GM10266 (cell line): ENCODE measurements around the gene ANTXR1.

ENCODE experiments used
- DNase-seq: peaks from one replicate; pipeline ENCODE4 v3.0.0; 2012; ENCODE audit errors: extremely low spot score
- CTCF ChIP-seq: IDR thresholded peaks from 2 replicates; pipeline ENCODE4 v1.5.1; 2012; ENCODE audit warnings: mild to moderate bottlenecking, low read depth; ENCODE audit not compliant: control insufficient read depth, insufficient read depth; ENCODE audit errors: missing control alignments

ANTXR1 gene

DNA sequence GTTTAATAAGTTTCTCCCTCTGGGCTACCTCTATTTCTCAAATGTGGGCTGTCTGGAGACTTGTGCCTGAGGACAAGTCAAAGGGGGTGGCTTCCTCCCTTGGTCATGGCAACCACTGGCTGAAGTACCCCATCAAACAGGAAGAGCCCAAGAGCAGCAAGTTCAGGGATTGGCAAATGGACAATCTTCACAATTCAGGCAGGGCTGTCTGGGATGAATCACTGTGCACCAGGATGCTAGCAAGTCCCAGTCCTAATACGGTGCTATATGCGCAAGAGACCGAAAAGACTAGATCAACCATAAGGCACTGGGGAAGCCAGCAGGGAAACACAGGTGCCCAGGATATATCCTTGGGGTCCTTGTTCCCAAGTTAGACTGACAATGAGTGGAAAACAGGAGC is 75.5 kb downstream of the ANTXR1 start:
- TF ChIP-seq CTCF = no peak
- no peak for DNase-seq

- TF ChIP-seq CTCF = no peak
- no peak for DNase-seq
Measured at GRCh38 chr2:69089266-69089665, 76.3 kb downstream of the ANTXR1 start.

DNA sequence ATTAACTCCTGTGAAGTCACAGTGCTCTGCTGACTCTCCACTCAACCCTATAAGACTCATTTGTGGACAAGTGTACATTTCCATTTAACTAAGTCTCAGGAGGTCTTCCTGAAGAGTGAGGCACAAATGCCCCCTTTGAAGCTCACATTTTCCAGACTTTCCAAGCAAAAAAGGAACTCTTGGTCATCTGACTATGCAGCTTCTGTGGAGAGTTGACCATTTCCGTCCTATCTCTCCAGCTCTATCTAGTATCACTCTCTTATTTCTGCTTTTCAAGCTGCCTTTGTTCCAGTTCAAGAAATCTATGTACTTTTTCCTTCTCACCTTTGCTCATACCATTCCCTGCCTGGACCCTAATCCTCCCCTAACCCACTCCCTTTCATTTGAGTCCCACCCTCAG is 77.0 kb downstream of the ANTXR1 start:
- no peak for DNase-seq
- TF ChIP-seq CTCF = no peak

GRCh38 chr2:69090820-69091219 is 77.8 kb downstream of the ANTXR1 start:
- DNase-seq = no peak
- no peak for TF ChIP-seq CTCF

GRCh38 chr2:69092857-69093256 is 79.9 kb downstream of the ANTXR1 start:
- no peak for DNase-seq
- TF ChIP-seq CTCF = no peak

- TF ChIP-seq CTCF = no peak
- DNase-seq = no peak
Measured at GRCh38 chr2:69095305-69095704, 82.3 kb downstream of the ANTXR1 start.

- no peak for TF ChIP-seq CTCF
- no peak for DNase-seq
Measured at GRCh38 chr2:69096326-69097095, 83.5 kb downstream of the ANTXR1 start.
